ENCODE measurements around the gene JPH4. TPM values are rescaled to one million over a fixed set of nuclear protein-coding genes. Genes with fewer than 3 reads are reported as not detected.

JPH4 gene
- total RNA-seq, 1 donor from 2014 or later: 1.1 TPM

GRCh38 chr14:23523229-23524016 is 55.2 kb downstream of the JPH4 start:
- TF ChIP-seq, protein P1, sequence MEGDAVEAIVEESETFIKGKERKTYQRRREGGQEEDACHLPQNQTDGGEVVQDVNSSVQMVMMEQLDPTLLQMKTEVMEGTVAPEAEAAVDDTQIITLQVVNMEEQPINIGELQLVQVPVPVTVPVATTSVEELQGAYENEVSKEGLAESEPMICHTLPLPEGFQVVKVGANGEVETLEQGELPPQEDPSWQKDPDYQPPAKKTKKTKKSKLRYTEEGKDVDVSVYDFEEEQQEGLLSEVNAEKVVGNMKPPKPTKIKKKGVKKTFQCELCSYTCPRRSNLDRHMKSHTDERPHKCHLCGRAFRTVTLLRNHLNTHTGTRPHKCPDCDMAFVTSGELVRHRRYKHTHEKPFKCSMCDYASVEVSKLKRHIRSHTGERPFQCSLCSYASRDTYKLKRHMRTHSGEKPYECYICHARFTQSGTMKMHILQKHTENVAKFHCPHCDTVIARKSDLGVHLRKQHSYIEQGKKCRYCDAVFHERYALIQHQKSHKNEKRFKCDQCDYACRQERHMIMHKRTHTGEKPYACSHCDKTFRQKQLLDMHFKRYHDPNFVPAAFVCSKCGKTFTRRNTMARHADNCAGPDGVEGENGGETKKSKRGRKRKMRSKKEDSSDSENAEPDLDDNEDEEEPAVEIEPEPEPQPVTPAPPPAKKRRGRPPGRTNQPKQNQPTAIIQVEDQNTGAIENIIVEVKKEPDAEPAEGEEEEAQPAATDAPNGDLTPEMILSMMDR (IDR thresholded peaks at IDR 0.05; ENCODE audit: insufficient read depth, low read length, poor library complexity, severe bottlenecking): no peak
- Histone ChIP-seq H3K36me3 (ENCODE audit: control insufficient read depth, insufficient read depth, low read length) (no peaks in the 10 kb centered on the region), H3K27me3 (ENCODE audit: control insufficient read depth, insufficient read depth, low read length) (no peaks in the 10 kb centered on the region), H3K4me3 (ENCODE audit: low read depth, low read length) (no peak overlapping the region)
- no peak for DNase-seq (ENCODE audit: low read depth)

GRCh38 chr14:23522643-23523198 is 55.9 kb downstream of the JPH4 start:
- DNase-seq (ENCODE audit: low read depth): no peak
- H3K27me3 ChIP-seq (ENCODE audit: control insufficient read depth, insufficient read depth, low read length): no peaks in the 10 kb centered on the region
- no peaks in the 10 kb centered on the region for H3K36me3 ChIP-seq (ENCODE audit: control insufficient read depth, insufficient read depth, low read length)
- H3K4me3 ChIP-seq (ENCODE audit: low read depth, low read length): no peak overlapping the region
- TF ChIP-seq, protein P1 (IDR thresholded peaks at IDR 0.05; ENCODE audit: insufficient read depth, low read length, poor library complexity, severe bottlenecking): no peak

- Histone ChIP-seq H3K36me3 (ENCODE audit: control insufficient read depth, insufficient read depth, low read length) (no peaks in the 10 kb centered on the region), H3K4me3 (ENCODE audit: low read depth, low read length) (no peak overlapping the region), H3K27me3 (ENCODE audit: control insufficient read depth, insufficient read depth, low read length) (no peaks in the 10 kb centered on the region)
- TF ChIP-seq, protein P1 (IDR thresholded peaks at IDR 0.05; ENCODE audit: insufficient read depth, low read length, poor library complexity, severe bottlenecking): no peak
- DNase-seq (ENCODE audit: low read depth): no peak
These were observed 56.6 kb downstream of the JPH4 start for GRCh38 chr14:23521785-23522640.

DNA sequence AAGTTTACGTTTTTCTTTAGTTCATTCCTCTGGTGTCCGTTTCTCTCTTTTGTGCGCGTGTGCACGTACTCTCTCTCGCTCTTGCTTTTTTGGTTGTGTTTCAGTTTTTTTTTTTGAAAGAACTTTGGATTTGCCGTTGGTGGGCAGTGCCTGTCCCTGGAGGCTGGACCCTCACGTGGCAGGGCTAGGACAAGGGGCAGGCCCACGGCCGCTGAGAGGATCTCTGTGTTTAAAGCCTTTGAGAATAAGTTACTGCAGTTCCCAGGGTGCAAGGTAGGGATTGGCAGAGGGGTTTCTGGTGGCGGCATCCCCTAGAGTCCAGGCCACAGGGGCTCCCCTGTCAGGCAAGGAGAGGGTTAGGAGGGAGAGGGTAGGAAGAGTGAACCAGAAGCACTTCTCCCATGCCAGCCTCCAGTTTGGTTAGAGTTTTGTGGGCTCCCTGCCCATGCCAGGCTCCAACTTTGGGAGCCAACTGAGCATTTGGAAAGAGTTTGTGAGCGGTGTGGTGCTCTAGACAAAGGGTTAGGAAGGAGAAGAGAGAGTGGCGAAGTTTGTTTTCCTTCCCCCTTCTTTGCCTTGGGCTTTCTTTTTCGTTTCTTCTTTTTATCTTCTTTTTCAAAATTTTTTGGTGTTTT is 57.6 kb downstream of the JPH4 start:
- no peak for DNase-seq (ENCODE audit: low read depth)
- no peaks in the 10 kb centered on the region for H3K36me3 ChIP-seq (ENCODE audit: control insufficient read depth, insufficient read depth, low read length)
- no peaks in the 10 kb centered on the region for H3K27me3 ChIP-seq (ENCODE audit: control insufficient read depth, insufficient read depth, low read length)
- TF ChIP-seq, protein P1 (IDR thresholded peaks at IDR 0.05; ENCODE audit: insufficient read depth, low read length, poor library complexity, severe bottlenecking): no peak
- H3K4me3 ChIP-seq (ENCODE audit: low read depth, low read length): no peak overlapping the region

DNA sequence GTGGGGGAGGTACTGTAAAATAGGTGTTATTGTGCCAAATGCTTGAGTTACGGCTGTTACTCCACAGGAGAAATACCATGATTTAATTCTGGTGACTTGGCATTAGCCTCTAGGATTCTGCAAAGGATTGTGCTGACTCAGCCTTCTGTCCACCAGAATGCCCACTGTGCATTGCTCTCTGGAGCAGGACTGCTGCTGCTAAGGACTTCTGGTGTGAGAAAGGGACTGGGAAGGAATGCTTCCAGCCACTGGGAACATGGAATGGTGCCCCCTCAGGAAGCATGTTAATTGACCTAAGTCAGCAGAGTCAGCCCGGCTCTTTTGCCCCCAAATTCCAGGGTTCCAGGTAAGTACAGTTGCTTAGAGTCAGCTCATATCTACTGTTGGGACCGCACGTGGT is 59.9 kb downstream of the JPH4 start:
- TF ChIP-seq, protein P1 (IDR thresholded peaks at IDR 0.05; ENCODE audit: insufficient read depth, low read length, poor library complexity, severe bottlenecking): no peak
- no peaks in the 10 kb centered on the region for H3K36me3 ChIP-seq (ENCODE audit: control insufficient read depth, insufficient read depth, low read length)
- H3K4me3 ChIP-seq (ENCODE audit: low read depth, low read length): no peak overlapping the region
- no peak for DNase-seq (ENCODE audit: low read depth)
- no peaks in the 10 kb centered on the region for H3K27me3 ChIP-seq (ENCODE audit: control insufficient read depth, insufficient read depth, low read length)

Other genes starting within 250 kb of the JPH4 start
- gene SLC22A17, start 225.9 kb downstream of the JPH4 start, total RNA-seq: 7.8 and 13.1 TPM in 2 replicates
- 10.8 and 15.4 TPM in 2 replicates for gene EFS, start 213.6 kb downstream of the JPH4 start, total RNA-seq
- gene IL25, start 206.0 kb downstream of the JPH4 start, total RNA-seq: not detected in 2 replicates
- not detected in 2 replicates for gene CMTM5, start 201.7 kb downstream of the JPH4 start, total RNA-seq
- gene MYH6, start 170.5 kb downstream of the JPH4 start, total RNA-seq: not detected in 2 replicates
- gene MYH7, start 143.1 kb downstream of the JPH4 start, total RNA-seq: not detected in 2 replicates
- gene NGDN, start 109.1 kb downstream of the JPH4 start, total RNA-seq: 43.4 and 48.1 TPM in 2 replicates
- gene ZFHX2, start 27.0 kb downstream of the JPH4 start, total RNA-seq: 2.3 and 2.6 TPM in 2 replicates
- 5.7 and 8.5 TPM in 2 replicates for gene THTPA, start 22.5 kb downstream of the JPH4 start, total RNA-seq
- gene AP1G2, start 11.0 kb downstream of the JPH4 start, total RNA-seq: 93.2 and 93.4 TPM in 2 replicates
- 3.6 and 5.8 TPM in 2 replicates for gene DHRS2, start 57.6 kb upstream of the JPH4 start, total RNA-seq